Measurements from ENCODE around the gene KLHL29. TPM values are rescaled to one million over a fixed set of nuclear protein-coding genes. Genes with fewer than 3 reads are reported as not detected.

The KLHL29 gene
- total RNA-seq, 1 experiment from 2014 or later, result 2.4 TPM

- Histone ChIP-seq H2BK12ac (ENCODE audit: insufficient read length, low read depth, low read length) (no peak overlapping the region), H3K4ac (ENCODE audit: low read depth, low read length) (no peak overlapping the region), H4K91ac (ENCODE audit: insufficient read length, low read depth, low read length) (no peak overlapping the region), H4K20me1 (ENCODE audit: control insufficient read depth, insufficient read depth, insufficient read length) (no peaks in the 10 kb centered on the region), H2BK120ac (ENCODE audit: low read depth, low read length, poor library complexity, severe bottlenecking) (no peak overlapping the region), H2AK5ac (ENCODE audit: insufficient read length, low read length) (no peak overlapping the region), H2BK20ac (ENCODE audit: low read depth, low read length, poor library complexity, severe bottlenecking) (no peak overlapping the region), H3K27ac (ENCODE audit: insufficient read length, low read depth, low read length) (no peak overlapping the region), H3K23me2 (ENCODE audit: insufficient read length, low read depth, low read length, poor library complexity, severe bottlenecking) (no peaks in the 10 kb centered on the region), H2AFZ (ENCODE audit: low read length) (no peak overlapping the region), H3K9me3 (ENCODE audit: control insufficient read depth, low read depth, low read length) (no peaks in the 10 kb centered on the region), H3K14ac (ENCODE audit: insufficient read depth, low read length) (no peak overlapping the region), H3K27me3 (ENCODE audit: insufficient read depth, low read length) (no peaks in the 10 kb centered on the region), H2BK5ac (ENCODE audit: insufficient read length, low read length) (no peak overlapping the region), H4K5ac (ENCODE audit: insufficient read length, low read depth, low read length) (no peak overlapping the region), H3K4me1 (ENCODE audit: insufficient read depth, low read length) (no peaks in the 10 kb centered on the region; the same call in 1 of the 2 replicates), H3T11ph (ENCODE audit: low read length) (no peak overlapping the region), H3K23ac (ENCODE audit: insufficient read length, low read depth, low read length) (no peak overlapping the region), H3K4me2 (ENCODE audit: insufficient read depth, insufficient read length, low read length) (no peak overlapping the region), H3K9ac (ENCODE audit: extremely low read depth, insufficient read length, low read length) (no peak overlapping the region), H3K56ac (ENCODE audit: insufficient read length, low read depth, low read length) (no peak overlapping the region), H4K8ac (replicated peaks; ENCODE audit: insufficient read length, low read depth, low read length) (no peak overlapping the region), H2BK15ac (ENCODE audit: low read depth, low read length) (no peak overlapping the region), H3K79me1 (ENCODE audit: insufficient read depth, low read depth, low read length, poor library complexity, severe bottlenecking) (no peaks in the 10 kb centered on the region), H3K79me2 (ENCODE audit: insufficient read depth, low read length) (no peaks in the 10 kb centered on the region), H3K18ac (ENCODE audit: insufficient read length, low read depth, low read length) (no peak overlapping the region)
- no peak overlapping the region for H3K4me3 Mint-ChIP-seq
- no peaks in the 10 kb centered on the region for H3K9me3 Mint-ChIP-seq
- no peak for TF ChIP-seq CTCF (conservative IDR thresholded peaks at IDR 0.05)
- peaks cover 2 to 13% (median 10%) of the 10 kb centered on the region in 3 experiments; a peak in 5 of 7 replicates for H3K36me3 Mint-ChIP-seq (ENCODE audit: insufficient read depth in 1 of 3, low read depth in 3 of 3)
- DNase-seq, result no peak
- H3K27me3 Mint-ChIP-seq (ENCODE audit: low read depth), result no peaks in the 10 kb centered on the region
- no peak overlapping the region for H3K27ac Mint-ChIP-seq
- H3K4me1 Mint-ChIP-seq, result peaks cover 39 to 52% of the 10 kb centered on the region in 2 experiments
Measured at GRCh38 chr2:23754970-23755369, 370.0 kb downstream of the KLHL29 start.
